ENCODE results near the gene CDC42SE2.

GRCh38 chr5:131264451-131265099, 722 bp downstream of the CDC42SE2 start:
- TF ChIP-seq CTCF (IDR thresholded peaks at IDR 0.05) (no peak), POLR2A (IDR thresholded peaks at IDR 0.05) (no peak), POLR2AphosphoS5 (IDR thresholded peaks at IDR 0.05) (no peak)
